GM21737 (cell line): ENCODE measurements around the gene EFNA3.

ENCODE experiments used
- ATAC-seq: cut with Tn5 transposase; IDR thresholded peaks from one replicate; pipeline ENCODE4 v1.9.1; 2021; ENCODE audit warnings: mild to moderate bottlenecking, moderate library complexity; ENCODE audit not compliant: unreplicated experiment

Gene EFNA3

DNA sequence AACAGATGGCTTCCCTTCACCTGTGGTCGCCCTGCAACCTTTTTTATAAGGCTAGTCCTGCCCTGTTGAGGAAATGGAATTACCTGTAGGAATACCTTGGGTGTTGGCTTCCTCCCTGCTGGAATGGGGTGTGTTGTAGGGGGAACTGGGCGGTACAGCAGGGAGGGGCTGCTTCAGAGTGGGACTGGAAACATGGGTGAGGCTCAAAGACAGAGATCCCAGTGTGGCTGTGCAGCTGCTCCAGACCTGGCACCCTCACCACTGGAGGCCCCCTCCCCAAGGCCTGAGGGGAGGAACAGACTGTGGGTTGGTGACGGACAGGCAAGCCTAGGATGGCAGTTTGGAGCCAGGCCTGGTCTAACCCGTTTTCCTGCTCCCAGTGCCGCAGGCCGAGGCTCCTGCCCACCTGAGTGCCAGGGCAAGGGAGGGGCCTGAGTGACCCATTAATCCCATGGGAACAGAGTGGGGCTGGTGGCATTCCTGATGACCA lies 4.5 kb downstream of the EFNA3 start:
- ATAC-seq, result no peak

GRCh38 chr1:155083865-155084721 lies 5.5 kb downstream of the EFNA3 start:
- peak; percentile 6 for ATAC-seq

DNA sequence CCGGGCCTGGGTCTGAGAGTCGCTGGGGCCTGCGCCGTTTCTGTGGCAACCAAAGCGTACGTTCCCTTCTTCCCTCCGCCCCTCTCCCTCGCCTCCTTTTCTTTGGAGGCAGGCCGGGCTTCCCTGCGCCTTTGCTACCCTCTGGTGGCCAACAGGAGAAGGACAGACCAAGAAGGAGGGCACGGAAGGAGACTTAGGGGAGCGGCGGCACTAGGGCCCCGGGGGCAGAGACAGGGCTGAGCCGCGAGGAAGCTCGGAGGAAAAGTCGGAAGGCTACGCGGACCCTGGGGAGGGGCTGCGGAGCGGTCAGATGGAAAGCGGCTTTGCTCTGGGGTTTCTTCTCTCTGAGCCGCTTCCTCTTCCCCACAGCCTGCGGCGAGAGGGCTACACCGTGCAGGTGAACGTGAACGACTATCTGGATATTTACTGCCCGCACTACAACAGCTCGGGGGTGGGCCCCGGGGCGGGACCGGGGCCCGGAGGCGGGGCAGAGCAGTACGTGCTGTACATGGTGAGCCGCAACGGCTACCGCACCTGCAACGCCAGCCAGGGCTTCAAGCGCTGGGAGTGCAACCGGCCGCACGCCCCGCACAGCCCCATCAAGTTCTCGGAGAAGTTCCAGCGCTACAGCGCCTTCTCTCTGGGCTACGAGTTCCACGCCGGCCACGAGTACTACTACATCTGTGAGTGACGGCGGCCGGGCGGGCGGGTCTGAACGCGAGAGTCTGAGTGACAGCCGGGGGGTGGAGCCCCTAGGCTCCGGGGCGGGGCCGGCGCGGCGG lies 6.3 kb downstream of the EFNA3 start:
- peak; percentile 73 for ATAC-seq

DNA sequence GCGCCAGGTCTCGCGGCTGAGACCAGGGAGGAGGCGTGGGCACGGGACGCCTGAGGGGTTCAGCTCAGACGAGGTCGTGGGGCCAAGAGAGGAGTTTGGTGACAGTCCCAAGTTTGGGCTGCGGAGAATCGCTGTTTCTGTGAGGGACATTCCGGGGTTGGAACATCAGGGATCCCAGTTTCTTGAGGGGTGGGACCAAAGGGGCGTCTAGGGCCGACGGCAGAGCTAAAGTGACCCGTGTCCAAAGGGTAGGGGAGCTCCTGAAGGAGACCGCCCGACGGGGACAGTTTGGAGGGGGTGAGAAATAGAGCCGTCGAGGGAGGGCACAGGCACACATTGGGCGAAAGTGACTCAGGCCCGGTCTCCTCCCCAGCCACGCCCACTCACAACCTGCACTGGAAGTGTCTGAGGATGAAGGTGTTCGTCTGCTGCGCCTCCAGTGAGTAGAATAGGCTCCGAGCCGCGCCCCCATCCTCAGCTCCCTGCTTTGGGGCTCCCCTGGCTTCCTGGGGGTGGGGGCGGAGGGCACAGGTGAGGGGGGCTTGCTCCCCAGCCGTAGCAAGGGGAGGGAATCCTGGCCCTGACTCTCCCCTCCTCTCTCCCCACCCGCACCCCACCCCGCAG lies 7.0 kb downstream of the EFNA3 start:
- peak; percentile 5 for ATAC-seq

- no peak for ATAC-seq
These were observed 7.6 kb downstream of the EFNA3 start for GRCh38 chr1:155086128-155086741.

DNA sequence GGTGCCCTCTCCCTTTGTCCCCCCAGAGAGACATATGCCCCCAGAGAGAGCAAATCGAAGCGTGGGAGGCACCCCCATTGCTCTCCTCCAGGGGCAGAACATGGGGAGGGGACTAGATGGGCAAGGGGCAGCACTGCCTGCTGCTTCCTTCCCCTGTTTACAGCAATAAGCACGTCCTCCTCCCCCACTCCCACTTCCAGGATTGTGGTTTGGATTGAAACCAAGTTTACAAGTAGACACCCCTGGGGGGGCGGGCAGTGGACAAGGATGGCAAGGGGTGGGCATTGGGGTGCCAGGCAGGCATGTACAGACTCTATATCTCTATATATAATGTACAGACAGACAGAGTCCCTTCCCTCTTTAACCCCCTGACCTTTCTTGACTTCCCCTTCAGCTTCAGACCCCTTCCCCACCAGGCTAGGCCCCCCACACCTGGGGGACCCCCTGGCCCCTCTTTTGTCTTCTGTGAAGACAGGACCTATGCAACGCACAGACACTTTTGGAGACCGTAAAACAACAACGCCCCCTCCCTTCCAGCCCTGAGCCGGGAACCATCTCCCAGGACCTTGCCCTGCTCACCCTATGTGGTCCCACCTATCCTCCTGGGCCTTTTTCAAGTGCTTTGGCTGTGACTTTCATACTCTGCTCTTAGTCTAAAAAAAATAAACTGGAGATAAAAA lies 8.4 kb downstream of the EFNA3 start:
- no peak for ATAC-seq

- no peak for ATAC-seq
These were observed 12.7 kb downstream of the EFNA3 start for GRCh38 chr1:155091071-155092051.

- no peak for ATAC-seq
These were observed 13.5 kb downstream of the EFNA3 start for GRCh38 chr1:155092131-155092530.

GRCh38 chr1:155092641-155093040 lies 14.0 kb downstream of the EFNA3 start:
- ATAC-seq, result no peak

GRCh38 chr1:155093911-155094621 lies 15.4 kb downstream of the EFNA3 start:
- ATAC-seq, result no peak

DNA sequence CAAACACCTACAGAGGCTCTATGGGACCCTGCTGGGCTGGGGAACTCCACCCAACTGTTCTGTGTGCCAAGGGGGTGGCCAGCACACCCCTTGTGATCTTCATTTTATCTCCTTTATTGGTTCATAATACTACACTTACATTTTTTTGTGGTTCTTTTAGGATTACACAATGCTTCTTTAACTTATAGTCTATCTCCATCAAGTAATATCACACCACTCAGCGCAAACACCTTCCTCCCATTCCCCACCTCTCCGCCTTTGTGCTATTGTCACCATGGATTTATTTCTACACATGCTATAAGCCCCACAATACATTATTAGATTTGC lies 15.9 kb downstream of the EFNA3 start:
- ATAC-seq, result no peak

GRCh38 chr1:155099331-155099730 lies 20.7 kb downstream of the EFNA3 start:
- no peak for ATAC-seq

GRCh38 chr1:155103325-155103724 lies 24.7 kb downstream of the EFNA3 start:
- no peak for ATAC-seq

- no peak for ATAC-seq
These were observed 26.2 kb downstream of the EFNA3 start for GRCh38 chr1:155104605-155105534.

DNA sequence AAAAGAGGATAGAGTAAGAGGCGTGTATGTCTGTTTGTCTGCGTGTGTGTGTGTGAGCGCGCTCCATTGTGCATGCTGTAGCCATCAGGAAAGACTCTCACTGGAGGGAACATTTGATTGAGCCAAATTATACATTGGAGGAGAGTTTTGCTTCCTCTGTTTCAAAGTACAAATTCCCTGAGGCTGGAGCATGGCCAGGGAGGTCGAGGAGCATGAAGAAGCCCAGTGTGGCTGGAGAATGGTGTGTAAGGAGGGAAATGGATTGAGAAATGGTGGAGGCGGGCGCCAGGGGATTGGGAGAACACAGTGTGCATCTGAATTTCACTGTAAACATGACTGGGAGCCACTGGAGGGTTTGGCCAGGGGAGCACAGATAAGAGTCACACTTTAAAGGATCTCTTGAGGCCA lies 27.0 kb downstream of the EFNA3 start:
- ATAC-seq, result no peak

DNA sequence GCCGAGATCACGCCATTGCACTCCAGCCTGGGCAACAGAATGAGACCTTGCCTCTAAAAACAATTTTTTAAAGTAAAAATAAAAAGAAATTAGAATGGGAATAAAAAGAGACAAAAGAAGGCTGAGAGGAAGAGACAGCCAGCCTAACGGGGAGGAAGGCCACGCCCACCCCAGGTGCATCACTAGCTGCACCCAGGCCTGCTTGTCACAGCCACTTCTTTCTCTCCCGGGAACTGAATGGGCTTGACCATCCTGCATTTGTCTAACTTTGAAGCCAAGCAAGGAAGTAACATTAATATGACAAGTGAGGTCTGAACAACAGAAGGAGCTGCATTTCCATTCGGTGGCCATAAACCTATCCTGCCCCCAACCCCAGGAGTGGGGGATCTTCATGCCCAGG lies 28.2 kb downstream of the EFNA3 start:
- no peak for ATAC-seq

- ATAC-seq, result no peak
These were observed 28.9 kb downstream of the EFNA3 start for GRCh38 chr1:155107309-155108264.
